WTC11 (cell line): ENCODE measurements around the gene SEBOX.

Experiments
- ATF1 ChIP-seq: sonication (generic); formaldehyde crosslinking; IDR thresholded peaks from 2 replicates; pipeline ENCODE4 v1.8.1; 2023; ENCODE audit warnings: mild to moderate bottlenecking, moderate library complexity, missing genetic modification reagents
- CTCF ChIP-seq: fragments of 200-600 bp; IDR thresholded peaks from 2 replicates; pipeline ENCODE4 v1.8.0; 2022; ENCODE audit warnings: antibody characterized with exemption
- FOXP1 ChIP-seq: sonication (generic); formaldehyde crosslinking; IDR thresholded peaks from 2 replicates; pipeline ENCODE4 v1.8.0; 2022; ENCODE audit warnings: missing genetic modification reagents, mild to moderate bottlenecking, moderate library complexity, borderline replicate concordance
- JUN ChIP-seq: sonication (generic); formaldehyde crosslinking; IDR thresholded peaks from 2 replicates; pipeline ENCODE4 v1.8.0; 2023; ENCODE audit warnings: mild to moderate bottlenecking, missing genetic modification reagents
- NR1H2 ChIP-seq: sonication (generic); formaldehyde crosslinking; IDR thresholded peaks from 2 replicates; pipeline ENCODE4 v1.9.0; 2021; ENCODE audit warnings: mild to moderate bottlenecking, moderate library complexity, missing genetic modification reagents
- STAT6 ChIP-seq: sonication (generic); formaldehyde crosslinking; conservative IDR thresholded peaks from 2 replicates; pipeline ENCODE4 v1.8.1; 2023; ENCODE audit warnings: mild to moderate bottlenecking, low read depth, missing genetic modification reagents, moderate library complexity
- TCF7 ChIP-seq: sonication (generic); formaldehyde crosslinking; IDR thresholded peaks from 2 replicates; pipeline ENCODE4 v1.8.0; 2022; ENCODE audit warnings: mild to moderate bottlenecking, low read depth, missing genetic modification reagents, moderate library complexity
- USF1 ChIP-seq: sonication (generic); formaldehyde crosslinking; IDR thresholded peaks from 2 replicates; pipeline ENCODE4 v1.8.0; 2022; ENCODE audit warnings: mild to moderate bottlenecking, missing genetic modification reagents
- USF2 ChIP-seq: sonication (generic); formaldehyde crosslinking; IDR thresholded peaks from 2 replicates; pipeline ENCODE4 v1.8.1; 2023; ENCODE audit warnings: mild to moderate bottlenecking, missing genetic modification reagents, moderate library complexity
- TF ChIP-seq, protein P1 (sequence below): sonication (generic); formaldehyde crosslinking; IDR thresholded peaks from 2 replicates; pipeline ENCODE4 v1.8.0; 2023; ENCODE audit warnings: missing genetic modification reagents

DNA sequence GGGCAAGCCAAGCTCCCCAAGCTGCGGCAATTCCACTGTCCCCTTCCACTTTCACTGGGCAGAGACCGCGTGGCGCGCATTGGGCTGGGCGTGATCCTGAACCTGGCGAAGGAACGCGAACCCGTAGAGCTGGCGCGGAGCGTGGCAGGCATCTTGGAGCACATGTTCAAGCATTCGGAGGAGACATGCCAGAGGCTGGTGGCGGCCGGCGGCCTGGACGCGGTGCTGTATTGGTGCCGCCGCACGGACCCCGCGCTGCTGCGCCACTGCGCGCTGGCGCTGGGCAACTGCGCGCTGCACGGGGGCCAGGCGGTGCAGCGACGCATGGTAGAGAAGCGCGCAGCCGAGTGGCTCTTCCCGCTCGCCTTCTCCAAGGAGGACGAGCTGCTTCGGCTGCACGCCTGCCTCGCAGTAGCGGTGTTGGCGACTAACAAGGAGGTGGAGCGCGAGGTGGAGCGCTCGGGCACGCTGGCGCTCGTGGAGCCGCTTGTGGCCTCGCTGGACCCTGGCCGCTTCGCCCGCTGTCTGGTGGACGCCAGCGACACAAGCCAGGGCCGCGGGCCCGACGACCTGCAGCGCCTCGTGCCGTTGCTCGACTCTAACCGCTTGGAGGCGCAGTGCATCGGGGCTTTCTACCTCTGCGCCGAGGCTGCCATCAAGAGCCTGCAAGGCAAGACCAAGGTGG lies 16.3 kb upstream of the SEBOX start:
- TF ChIP-seq TCF7 (CRISPR knock-in tag) (peak; percentile 38; the same call in 1 of the 2 replicates), USF2 (CRISPR knock-in tag) (no peak; the same call in 1 of the 2 replicates), CTCF (peak; percentile 49; the same call in 1 of the 2 replicates), NR1H2 (CRISPR knock-in tag) (no peak), JUN (CRISPR knock-in tag) (peak; percentile 71; the same call in 1 of the 2 replicates), USF1 (CRISPR knock-in tag) (no peak; the same call in 1 of the 2 replicates), FOXP1 (CRISPR knock-in tag) (peak; percentile 88), ATF1 (peak; percentile 49; the same call in 1 of the 2 replicates), STAT6 (CRISPR knock-in tag) (no peak)
- TF ChIP-seq, protein P1, sequence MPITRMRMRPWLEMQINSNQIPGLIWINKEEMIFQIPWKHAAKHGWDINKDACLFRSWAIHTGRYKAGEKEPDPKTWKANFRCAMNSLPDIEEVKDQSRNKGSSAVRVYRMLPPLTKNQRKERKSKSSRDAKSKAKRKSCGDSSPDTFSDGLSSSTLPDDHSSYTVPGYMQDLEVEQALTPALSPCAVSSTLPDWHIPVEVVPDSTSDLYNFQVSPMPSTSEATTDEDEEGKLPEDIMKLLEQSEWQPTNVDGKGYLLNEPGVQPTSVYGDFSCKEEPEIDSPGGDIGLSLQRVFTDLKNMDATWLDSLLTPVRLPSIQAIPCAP (CRISPR knock-in tag), result peak; percentile 71; the same call in 1 of the 2 replicates
